Esophagus squamous epithelium (tissue), 4 donors: ENCODE data around the gene PCDHB16.

ENCODE experiments used
- CTCF ChIP-seq, 6 experiments: fragments of 450-650 bp in 4 of 6; fragments of 200-600 bp in 2 of 6; sonication (generic) in 2 of 6; IDR thresholded peaks; one replicate each; pipeline ENCODE4 v1.5.1; 2016 to 2019; ENCODE audit warnings: antibody characterized with exemption in 6 of 6, mild to moderate bottlenecking in 4 of 6, moderate library complexity in 4 of 6
- POLR2A ChIP-seq, 4 donors: fragments of 450-650 bp; IDR thresholded peaks; one replicate each; pipeline ENCODE4 v1.6.1; 2017; ENCODE audit warnings: antibody characterized with exemption in 4 of 4, mild to moderate bottlenecking in 4 of 4, moderate library complexity in 3 of 4

- no peak for TF ChIP-seq CTCF (IDR thresholded peaks at IDR 0.05)
- TF ChIP-seq POLR2A (IDR thresholded peaks at IDR 0.05), result no peak
Observed at GRCh38 chr5:141196363-141196762, 14.2 kb downstream of the PCDHB16 start.
